ENCODE results near the gene VKORC1.

Gene VKORC1

GRCh38 chr16:31061126-31061812 lies 33.3 kb downstream of the VKORC1 start:
- no peak for DNase-seq

GRCh38 chr16:31055613-31056012 lies 39.0 kb downstream of the VKORC1 start:
- DNase-seq: no peak

- no peak for DNase-seq
Observed at GRCh38 chr16:31052114-31052513, 42.5 kb downstream of the VKORC1 start.

GRCh38 chr16:31050280-31051030 lies 44.1 kb downstream of the VKORC1 start:
- DNase-seq: no peak

- DNase-seq: no peak
Observed at GRCh38 chr16:31043898-31044481, 50.6 kb downstream of the VKORC1 start.

- DNase-seq: no peak
Observed at GRCh38 chr16:31043352-31043751, 51.2 kb downstream of the VKORC1 start.

GRCh38 chr16:31042866-31043265 lies 51.7 kb downstream of the VKORC1 start:
- no peak for DNase-seq
